OCI-LY1 (cell line): ENCODE results near the gene ZNF512.

Experiments
- EZH2 ChIP-seq: fragments of 200-600 bp; sonication (generic), shearing (Covaris generic); IDR thresholded peaks from 2 replicates; pipeline ENCODE4 v1.8.0; 2017; ENCODE audit warnings: borderline replicate concordance, mixed run types, mild to moderate bottlenecking, antibody characterized with exemption, low read length, moderate library complexity, mixed read lengths
- TF ChIP-seq, protein P1 (sequence below): fragments of 200-600 bp; sonication (generic), shearing (Covaris generic); IDR thresholded peaks from 2 replicates; pipeline ENCODE4 v1.5.1; 2017; ENCODE audit warnings: mild to moderate bottlenecking, antibody characterized with exemption, low read length, moderate library complexity, mixed read lengths

DNA sequence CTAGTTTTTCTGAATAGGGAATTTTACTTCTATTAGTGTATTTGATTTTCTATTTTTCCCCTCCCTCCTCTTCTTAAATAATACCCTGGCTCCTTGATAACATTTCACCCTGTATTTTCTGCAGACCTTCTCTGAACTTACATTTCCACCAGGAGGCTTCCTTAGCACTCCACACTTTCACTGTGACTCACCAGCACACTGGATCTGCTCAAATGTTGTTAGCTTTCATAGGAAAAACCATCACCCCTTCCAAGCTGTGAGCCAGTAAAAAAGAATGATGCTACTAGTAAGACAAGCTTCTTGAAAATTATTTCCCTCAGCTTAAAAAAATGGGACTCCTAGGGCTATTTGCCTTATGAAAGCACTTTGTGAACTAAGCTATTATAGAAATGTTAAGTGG lies 64.4 kb downstream of the ZNF512 start:
- TF ChIP-seq, protein P1, sequence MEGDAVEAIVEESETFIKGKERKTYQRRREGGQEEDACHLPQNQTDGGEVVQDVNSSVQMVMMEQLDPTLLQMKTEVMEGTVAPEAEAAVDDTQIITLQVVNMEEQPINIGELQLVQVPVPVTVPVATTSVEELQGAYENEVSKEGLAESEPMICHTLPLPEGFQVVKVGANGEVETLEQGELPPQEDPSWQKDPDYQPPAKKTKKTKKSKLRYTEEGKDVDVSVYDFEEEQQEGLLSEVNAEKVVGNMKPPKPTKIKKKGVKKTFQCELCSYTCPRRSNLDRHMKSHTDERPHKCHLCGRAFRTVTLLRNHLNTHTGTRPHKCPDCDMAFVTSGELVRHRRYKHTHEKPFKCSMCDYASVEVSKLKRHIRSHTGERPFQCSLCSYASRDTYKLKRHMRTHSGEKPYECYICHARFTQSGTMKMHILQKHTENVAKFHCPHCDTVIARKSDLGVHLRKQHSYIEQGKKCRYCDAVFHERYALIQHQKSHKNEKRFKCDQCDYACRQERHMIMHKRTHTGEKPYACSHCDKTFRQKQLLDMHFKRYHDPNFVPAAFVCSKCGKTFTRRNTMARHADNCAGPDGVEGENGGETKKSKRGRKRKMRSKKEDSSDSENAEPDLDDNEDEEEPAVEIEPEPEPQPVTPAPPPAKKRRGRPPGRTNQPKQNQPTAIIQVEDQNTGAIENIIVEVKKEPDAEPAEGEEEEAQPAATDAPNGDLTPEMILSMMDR, result no peak
- TF ChIP-seq EZH2, result no peak
